Peyer's patch (tissue), 4 donors: ENCODE measurements around the gene RABL2B. TPM values are rescaled to one million over a fixed set of nuclear protein-coding genes. Genes with fewer than 3 reads are reported as not detected.
"Not testable (repeated sequence)": the region's sequence is repeated elsewhere in the genome, so short reads cannot be mapped to it uniquely, and the experiment has no call there.

Experiments used
- DNase-seq, 3 donors: peaks; one replicate each; pipeline ENCODE4 v3.0.0-alpha.2; 2017 to 2019
- H3K27ac ChIP-seq, 4 donors: fragments of 200-600 bp; sonication (generic); one replicate each; pipeline ENCODE4 v1.5.1; 2016 to 2019
- H3K27me3 ChIP-seq, 2 donors: fragments of 200-600 bp; sonication (generic); one replicate each; pipeline ENCODE4 v1.5.1; 2019
- H3K36me3 ChIP-seq, 3 donors: fragments of 200-600 bp; sonication (generic); one replicate each; pipeline ENCODE4 v1.5.1; 2016 to 2019
- H3K4me1 ChIP-seq, 4 donors: fragments of 200-600 bp; sonication (generic); one replicate each; pipeline ENCODE4 v1.5.1; 2016 to 2019
- H3K4me3 ChIP-seq, 4 donors: fragments of 200-600 bp; sonication (generic); 1 replicate in 3 of 4; 2 replicates in 1 of 4; pipeline ENCODE4 v1.5.1; 2016 to 2019; ENCODE audit warnings: mild to moderate bottlenecking in 1 of 4
- H3K9me3 ChIP-seq, 4 donors: fragments of 200-600 bp; sonication (generic); one replicate each; pipeline ENCODE4 v1.5.1; 2016 to 2019; ENCODE audit warnings: mild to moderate bottlenecking in 1 of 4
- POLR2A ChIP-seq, 2 donors: fragments of 450-650 bp; IDR thresholded peaks; one replicate each; pipeline ENCODE4 v1.5.1; 2017; ENCODE audit warnings: antibody characterized with exemption in 2 of 2, mild to moderate bottlenecking in 2 of 2, moderate library complexity in 2 of 2
- total RNA-seq, 4 donors: library from RNA; depleted of rRNA; stranded (reverse); fragments of >200 nt; gene quantifications; one replicate each; pipeline ENCODE4 v1.1.0, GENCODE V29; 2016
- TF ChIP-seq, protein P1 (sequence below), 6 experiments: fragments of 450-650 bp in 4 of 6; fragments of 200-600 bp in 2 of 6; sonication (generic) in 1 of 6; IDR thresholded peaks; one replicate each; pipeline ENCODE4 v1.5.1; 2017 to 2019; ENCODE audit warnings: antibody characterized with exemption in 6 of 6, mild to moderate bottlenecking in 3 of 6, moderate library complexity in 1 of 6

Gene RABL2B
- total RNA-seq, result 10 to 100 TPM; 10.2 to 41.3 (median 27.7) TPM

DNA sequence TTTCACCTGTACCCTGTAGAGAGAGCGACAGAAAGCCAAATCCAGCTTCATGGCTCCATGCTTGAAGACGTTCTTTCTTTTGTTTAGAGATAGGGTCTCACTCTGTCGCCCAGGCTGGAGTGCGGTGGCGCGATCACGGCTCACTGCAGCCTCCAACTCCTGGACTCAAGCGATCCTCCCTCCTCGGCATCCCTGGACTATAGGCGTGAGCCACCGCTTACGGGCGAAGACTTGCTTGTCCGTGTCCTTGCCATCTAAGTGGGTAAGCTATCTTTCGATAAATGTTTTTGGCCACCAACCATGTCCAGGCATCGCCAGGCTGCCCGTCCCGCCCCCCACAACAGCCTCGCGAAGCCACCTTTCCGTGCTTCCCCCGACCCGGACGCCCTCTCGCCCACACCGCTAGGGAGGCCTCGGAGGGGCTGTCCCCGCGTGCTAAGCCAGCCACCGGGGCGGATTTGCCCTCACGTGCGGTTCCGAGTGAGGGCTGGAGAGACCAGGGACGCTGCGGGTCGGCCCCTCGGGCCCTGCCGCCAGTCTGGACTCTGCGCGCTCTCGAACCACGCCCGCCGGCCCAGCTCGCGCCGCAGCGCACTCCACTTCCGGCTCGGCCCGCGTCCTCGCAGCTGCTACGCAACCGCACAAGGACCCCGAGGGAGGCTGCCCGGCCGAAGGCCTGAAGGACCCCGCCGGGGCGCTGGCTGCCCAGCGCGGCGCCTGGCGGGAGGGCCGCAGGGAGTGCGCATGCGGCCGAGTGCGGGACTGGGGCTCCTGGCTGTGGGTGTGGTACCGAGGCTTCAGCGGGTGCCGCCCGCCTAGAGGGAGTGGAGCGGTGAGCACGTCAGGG lies at the start of gene RABL2B:
TSS of gene RABL2B (minus strand) at position 604 of the 847 bp plus-strand sequence. CDS start 1,342 bp downstream, outside the sequence.
- peak; percentile 81 to 95 (median 93) for DNase-seq
- Histone ChIP-seq H3K4me3 (peak within 1 kb of the TSS; percentile 43 to 61 (median 55)), H3K27ac (peak within 1 kb of the TSS in 1 of 4 donors; percentile 17)
- H3K27me3 ChIP-seq, H3K36me3 ChIP-seq, H3K9me3 ChIP-seq, H3K4me1 ChIP-seq: not testable (repeated sequence)
- TF ChIP-seq POLR2A (IDR thresholded peaks at IDR 0.05), result peak in 1 of 2 donors; percentile 54
- TF ChIP-seq, protein P1, sequence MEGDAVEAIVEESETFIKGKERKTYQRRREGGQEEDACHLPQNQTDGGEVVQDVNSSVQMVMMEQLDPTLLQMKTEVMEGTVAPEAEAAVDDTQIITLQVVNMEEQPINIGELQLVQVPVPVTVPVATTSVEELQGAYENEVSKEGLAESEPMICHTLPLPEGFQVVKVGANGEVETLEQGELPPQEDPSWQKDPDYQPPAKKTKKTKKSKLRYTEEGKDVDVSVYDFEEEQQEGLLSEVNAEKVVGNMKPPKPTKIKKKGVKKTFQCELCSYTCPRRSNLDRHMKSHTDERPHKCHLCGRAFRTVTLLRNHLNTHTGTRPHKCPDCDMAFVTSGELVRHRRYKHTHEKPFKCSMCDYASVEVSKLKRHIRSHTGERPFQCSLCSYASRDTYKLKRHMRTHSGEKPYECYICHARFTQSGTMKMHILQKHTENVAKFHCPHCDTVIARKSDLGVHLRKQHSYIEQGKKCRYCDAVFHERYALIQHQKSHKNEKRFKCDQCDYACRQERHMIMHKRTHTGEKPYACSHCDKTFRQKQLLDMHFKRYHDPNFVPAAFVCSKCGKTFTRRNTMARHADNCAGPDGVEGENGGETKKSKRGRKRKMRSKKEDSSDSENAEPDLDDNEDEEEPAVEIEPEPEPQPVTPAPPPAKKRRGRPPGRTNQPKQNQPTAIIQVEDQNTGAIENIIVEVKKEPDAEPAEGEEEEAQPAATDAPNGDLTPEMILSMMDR (IDR thresholded peaks at IDR 0.05), result peak in 1 of 6 experiments; percentile 21

DNA sequence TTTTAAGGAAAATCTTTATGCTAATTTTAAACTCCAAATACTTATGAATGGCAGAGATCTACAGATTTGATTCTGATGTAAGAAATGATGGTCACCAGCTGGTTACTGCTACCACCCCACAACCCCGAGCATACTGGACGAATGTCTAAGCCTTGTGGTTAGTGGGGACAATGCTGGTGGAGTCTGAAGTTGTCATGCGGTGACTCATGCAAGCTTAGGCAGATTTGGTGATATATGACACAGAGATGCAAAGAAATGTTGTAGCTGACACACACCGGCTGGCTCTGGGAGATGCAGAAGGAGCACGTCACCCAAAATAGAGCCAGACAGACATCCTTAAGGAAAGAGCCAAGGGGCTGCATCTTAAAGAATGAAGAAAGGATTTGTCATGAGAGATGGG lies 3.5 kb upstream of the RABL2B start:
- not testable (repeated sequence) for H3K4me1 ChIP-seq, H3K27ac ChIP-seq, H3K4me3 ChIP-seq, DNase-seq, H3K27me3 ChIP-seq, H3K9me3 ChIP-seq, H3K36me3 ChIP-seq

DNA sequence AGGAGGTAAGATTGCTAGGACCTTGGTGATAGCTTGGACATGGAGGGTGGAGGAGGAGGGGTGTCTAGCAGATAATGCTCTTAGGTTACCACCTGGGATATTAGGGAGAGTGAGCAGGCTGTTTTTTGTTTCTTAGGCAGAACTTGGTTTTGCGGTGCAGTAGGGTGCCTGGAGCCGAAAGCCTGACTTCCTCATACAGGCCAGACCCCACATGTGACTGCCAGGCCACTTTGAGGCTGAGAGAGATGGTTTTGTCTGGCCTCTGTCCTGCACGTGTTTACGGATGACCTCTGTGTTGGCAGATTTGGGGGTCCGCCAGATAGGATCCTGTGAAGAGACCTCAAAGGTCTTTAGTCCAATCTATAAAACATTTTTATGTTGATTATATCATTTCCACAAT lies 1.9 kb upstream of the RABL2B start:
- H3K36me3 ChIP-seq, H3K27me3 ChIP-seq, H3K4me3 ChIP-seq, H3K27ac ChIP-seq, H3K9me3 ChIP-seq, H3K4me1 ChIP-seq: not testable (repeated sequence)
- DNase-seq, result peak in 2 of 3 donors; percentile 59 to 60

DNA sequence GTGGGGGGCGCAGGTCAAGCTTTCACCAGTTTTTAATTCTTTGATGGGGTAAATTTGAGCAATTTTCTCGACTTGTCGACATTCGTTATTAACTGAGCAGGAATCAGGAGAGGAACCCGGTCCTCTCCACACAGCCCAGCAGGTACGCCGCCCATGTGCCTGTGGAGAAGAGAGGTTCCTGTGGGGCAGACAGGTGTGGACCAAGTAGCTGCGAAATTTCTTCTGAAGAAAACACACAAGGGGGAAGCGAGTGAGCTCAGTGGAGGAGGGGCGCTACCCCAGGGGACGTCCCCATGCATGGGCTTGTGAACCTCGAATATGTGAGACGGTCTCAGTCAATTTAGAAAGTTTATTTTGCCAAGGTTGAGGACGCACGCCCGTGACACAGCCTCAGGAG lies 442 bp upstream of the RABL2B start:
- not testable (repeated sequence) for H3K9me3 ChIP-seq, H3K27me3 ChIP-seq, H3K36me3 ChIP-seq, H3K4me1 ChIP-seq
- H3K4me3 ChIP-seq, result peak overlapping the region; percentile 43 to 61 (median 55)
- peak overlapping the region in 1 of 4 donors; percentile 17 for H3K27ac ChIP-seq
- DNase-seq, result peak in 1 of 3 donors; percentile 44

DNA sequence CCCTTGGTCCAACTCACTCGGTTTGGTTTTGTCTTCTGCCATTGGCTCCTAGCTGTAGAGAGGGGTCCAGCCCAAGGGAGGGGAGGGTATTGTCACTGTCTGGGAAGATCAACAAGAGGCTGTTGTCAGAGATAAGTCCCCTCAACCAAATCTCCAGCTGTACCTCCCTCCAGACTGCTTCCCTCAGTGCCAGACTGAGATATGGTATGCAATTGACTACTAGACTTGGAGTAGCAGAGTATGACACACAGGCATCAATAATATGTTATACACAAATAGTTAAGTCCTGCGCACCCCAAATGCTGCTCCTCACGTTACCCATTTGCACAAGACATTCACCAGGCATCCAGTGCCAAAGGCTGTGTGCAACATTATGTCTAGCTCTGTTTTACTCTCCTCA lies 1.2 kb downstream of the RABL2B start:
- DNase-seq, result not testable (repeated sequence)

DNA sequence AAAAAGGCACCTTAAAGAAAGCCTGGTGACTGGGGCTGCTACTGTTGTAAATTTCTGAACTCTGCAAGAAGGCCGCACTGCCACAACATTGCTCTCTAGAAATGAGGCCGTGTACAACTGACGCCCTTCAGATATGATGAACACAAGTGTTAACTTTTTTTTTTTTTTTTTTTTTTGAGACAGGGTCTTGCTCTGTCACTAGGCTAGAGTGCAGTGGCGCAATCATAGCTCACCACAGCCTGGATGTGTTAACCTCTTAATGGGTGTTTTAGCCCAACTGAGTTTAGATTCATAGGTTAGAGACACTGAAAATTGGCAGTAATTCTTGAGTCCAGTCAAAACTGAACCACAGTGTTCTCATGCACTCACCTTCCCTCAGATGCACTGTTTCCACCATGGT lies 3.2 kb downstream of the RABL2B start:
- H3K9me3 ChIP-seq, H3K36me3 ChIP-seq, H3K4me1 ChIP-seq, H3K27me3 ChIP-seq, H3K4me3 ChIP-seq, H3K27ac ChIP-seq, DNase-seq: not testable (repeated sequence)

More for the DNA sequence above, 1.2 kb downstream of the RABL2B start:
- H3K36me3 ChIP-seq, H3K4me3 ChIP-seq, H3K27ac ChIP-seq, H3K9me3 ChIP-seq, H3K4me1 ChIP-seq, H3K27me3 ChIP-seq: not testable (repeated sequence)

DNA sequence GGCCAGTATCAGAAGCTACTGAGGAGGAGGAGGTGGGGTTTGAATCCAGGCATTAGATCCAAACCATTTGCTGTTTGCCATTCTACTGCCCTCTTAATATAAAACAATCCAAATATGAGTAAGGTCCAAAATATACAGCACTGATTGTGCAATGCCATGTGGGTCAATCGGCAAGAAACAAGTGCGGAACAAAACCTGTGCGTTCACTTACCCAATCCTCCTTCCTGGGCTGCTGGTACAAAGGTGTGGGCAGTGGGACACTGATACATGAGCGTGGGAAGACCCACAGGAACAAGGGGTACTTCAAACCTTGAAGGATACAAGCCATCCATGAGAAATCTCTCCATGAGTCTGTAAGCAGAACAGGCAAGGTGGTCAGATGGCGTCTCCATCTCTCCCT lies 5.8 kb downstream of the RABL2B start:
- not testable (repeated sequence) for H3K9me3 ChIP-seq, DNase-seq, H3K36me3 ChIP-seq, H3K27me3 ChIP-seq, H3K27ac ChIP-seq, H3K4me1 ChIP-seq, H3K4me3 ChIP-seq

DNA sequence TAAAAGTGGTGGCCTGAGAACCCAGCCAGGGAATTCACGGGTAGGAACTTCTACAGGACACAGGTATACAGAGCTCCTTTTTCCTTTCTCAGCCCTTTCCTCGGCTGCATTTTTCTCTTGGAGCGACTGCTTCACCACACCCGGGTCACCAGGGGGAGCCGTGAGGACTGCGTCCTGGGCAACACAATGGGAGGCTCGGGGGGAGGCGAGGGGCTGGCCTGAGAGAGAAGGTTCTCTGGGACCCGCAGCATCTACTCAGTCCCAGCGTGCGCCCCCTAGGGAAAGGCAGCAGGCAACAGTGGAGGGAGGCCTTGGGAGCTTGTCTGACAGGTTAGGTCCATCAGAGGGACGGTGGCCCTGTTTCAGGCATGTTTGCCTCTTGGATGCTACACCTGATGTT lies 8.3 kb downstream of the RABL2B start:
- H3K9me3 ChIP-seq, H3K27ac ChIP-seq, H3K4me1 ChIP-seq, H3K4me3 ChIP-seq, H3K27me3 ChIP-seq, H3K36me3 ChIP-seq: not testable (repeated sequence)
- DNase-seq, result peak in 2 of 3 donors; percentile 47 to 52
- TF ChIP-seq, protein P1 (IDR thresholded peaks at IDR 0.05), result peak in 4 of 6 experiments; percentile 9 to 39 (median 26)

DNA sequence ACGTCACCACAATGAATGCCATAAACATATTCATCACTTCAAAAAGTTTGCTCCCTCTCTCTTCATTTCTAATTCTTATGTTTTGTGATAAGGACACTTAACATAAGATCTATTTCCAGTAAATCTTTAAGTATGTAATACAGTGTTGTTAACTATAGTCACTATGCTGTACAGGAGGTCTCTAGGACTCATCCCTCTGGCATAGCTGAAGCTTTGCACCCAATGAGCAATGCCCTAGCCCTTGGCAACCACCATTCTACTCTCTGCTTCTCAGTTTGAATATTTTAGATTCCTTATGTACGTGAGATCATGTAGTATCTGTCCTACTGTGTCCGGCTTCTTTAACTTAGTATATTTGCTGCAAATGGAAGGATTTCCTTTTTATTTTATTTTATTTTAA lies 19.1 kb downstream of the RABL2B start:
- not testable (repeated sequence) for H3K4me3 ChIP-seq, H3K4me1 ChIP-seq, H3K27ac ChIP-seq, H3K27me3 ChIP-seq, DNase-seq, H3K36me3 ChIP-seq, H3K9me3 ChIP-seq

DNA sequence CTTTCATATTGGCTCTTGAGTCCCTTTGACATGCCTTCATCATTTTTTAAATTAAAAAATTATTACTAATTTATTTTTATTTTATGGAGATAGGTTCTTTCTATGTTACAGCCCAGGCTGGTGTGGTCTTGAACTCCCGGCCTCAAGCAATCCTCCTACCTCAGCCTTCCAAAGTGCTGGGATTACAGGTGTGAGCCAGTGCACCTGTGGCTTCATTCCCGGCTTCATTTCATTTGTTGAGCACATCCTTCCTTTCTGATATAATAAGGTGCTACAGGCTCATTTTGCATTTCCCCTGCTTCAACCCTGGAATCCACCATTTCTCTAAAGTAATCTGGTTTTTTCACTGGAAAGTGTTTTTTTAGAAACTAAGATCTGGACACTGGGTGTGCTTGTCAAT lies 21.6 kb downstream of the RABL2B start:
- H3K4me3 ChIP-seq, DNase-seq, H3K9me3 ChIP-seq, H3K27ac ChIP-seq, H3K4me1 ChIP-seq, H3K36me3 ChIP-seq, H3K27me3 ChIP-seq: not testable (repeated sequence)

DNA sequence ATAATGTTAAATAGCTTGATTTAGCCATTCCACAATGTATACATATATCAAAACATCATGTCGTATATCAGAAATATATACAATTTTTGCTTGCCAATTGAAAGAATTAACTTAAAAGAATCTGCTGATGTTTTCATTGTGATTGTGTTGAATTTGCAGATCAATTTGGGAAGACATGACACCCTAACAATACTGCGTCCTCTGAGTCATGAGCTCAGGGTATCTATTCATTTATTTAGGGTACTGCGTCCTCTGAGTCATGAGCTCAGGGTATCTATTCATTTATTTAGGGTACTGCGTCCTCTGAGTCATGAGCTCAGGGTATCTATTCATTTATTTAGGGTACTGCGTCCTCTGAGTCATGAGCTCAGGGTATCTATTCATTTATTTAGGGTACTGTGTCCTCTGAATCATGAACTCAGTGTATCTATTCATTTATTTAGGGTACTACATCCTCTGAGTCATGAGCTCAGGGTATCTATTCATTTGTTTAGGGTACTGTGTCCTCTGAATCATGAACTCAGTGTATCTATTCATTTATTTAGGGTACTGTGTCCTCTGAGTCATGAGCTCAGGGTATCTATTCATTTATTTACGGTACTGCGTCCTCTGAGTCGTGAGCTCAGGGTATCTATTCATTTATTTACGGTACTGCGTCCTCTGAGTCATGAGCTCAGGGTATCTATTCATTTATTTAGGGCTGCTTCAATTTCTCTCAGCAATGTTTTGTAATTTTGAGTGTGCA lies 23.7 kb downstream of the RABL2B start:
- not testable (repeated sequence) for H3K36me3 ChIP-seq, H3K27me3 ChIP-seq, H3K4me3 ChIP-seq, DNase-seq, H3K27ac ChIP-seq, H3K9me3 ChIP-seq, H3K4me1 ChIP-seq
